ENCODE measurements around the gene SOCS4.

DNA sequence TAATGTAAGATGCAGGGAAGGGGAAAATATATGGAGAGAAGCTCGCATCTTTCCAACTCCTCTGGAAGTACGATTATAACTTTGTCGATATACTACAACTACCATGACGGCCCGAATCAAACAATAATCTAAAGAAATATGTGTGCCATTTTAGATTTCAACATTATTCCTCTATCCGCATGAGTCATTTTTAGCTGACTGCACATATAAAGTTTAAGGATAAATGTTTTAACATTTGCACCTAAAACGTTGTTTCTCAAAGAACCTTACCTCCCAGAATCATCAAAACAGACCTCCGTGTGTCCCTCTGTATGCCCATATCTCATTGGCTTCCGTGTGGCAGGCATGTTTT, 619 bp upstream of the SOCS4 start:
- TF ChIP-seq, protein P1, sequence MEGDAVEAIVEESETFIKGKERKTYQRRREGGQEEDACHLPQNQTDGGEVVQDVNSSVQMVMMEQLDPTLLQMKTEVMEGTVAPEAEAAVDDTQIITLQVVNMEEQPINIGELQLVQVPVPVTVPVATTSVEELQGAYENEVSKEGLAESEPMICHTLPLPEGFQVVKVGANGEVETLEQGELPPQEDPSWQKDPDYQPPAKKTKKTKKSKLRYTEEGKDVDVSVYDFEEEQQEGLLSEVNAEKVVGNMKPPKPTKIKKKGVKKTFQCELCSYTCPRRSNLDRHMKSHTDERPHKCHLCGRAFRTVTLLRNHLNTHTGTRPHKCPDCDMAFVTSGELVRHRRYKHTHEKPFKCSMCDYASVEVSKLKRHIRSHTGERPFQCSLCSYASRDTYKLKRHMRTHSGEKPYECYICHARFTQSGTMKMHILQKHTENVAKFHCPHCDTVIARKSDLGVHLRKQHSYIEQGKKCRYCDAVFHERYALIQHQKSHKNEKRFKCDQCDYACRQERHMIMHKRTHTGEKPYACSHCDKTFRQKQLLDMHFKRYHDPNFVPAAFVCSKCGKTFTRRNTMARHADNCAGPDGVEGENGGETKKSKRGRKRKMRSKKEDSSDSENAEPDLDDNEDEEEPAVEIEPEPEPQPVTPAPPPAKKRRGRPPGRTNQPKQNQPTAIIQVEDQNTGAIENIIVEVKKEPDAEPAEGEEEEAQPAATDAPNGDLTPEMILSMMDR (IDR thresholded peaks at IDR 0.05), result no peak
- TF ChIP-seq POLR2A (IDR thresholded peaks at IDR 0.05), result no peak

Measured in transverse colon (tissue), 3 donors.